K562 (cell line): ENCODE results near the gene MAPK8IP1.

Experiments
- CHCHD3 ChIP-seq: fragments of 250-450 bp; sonication (Bioruptor Pico); IDR thresholded peaks from 2 replicates; pipeline ENCODE4 v2.1.2; 2022; ENCODE audit warnings: mild to moderate bottlenecking
- FOXP4 ChIP-seq: sonication (generic); formaldehyde crosslinking; IDR thresholded peaks from 2 replicates; pipeline ENCODE4 v1.8.0; 2022; ENCODE audit warnings: mild to moderate bottlenecking, missing genetic modification reagents, borderline replicate concordance
- STAT6 ChIP-seq: sonication (generic); formaldehyde crosslinking; IDR thresholded peaks from 2 replicates; pipeline ENCODE4 v1.8.1; 2023; ENCODE audit warnings: mild to moderate bottlenecking, missing genetic modification reagents

- TF ChIP-seq STAT6 (CRISPR knock-in tag) (no peak), CHCHD3 (no peak), FOXP4 (no peak)
These were observed 25.1 kb upstream of the MAPK8IP1 start for GRCh38 chr11:45860348-45860747.
